Endothelial cell of umbilical vein (primary cell): ENCODE data around the gene SCO2.

Source experiments
- POLR2A ChIP-seq: IDR thresholded peaks from 2 replicates; pipeline ENCODE4 v1.6.1; 2012; ENCODE audit warnings: low read depth, mild to moderate bottlenecking, control low read depth, low read length
- POLR2AphosphoS5 ChIP-seq: IDR thresholded peaks from 2 replicates; pipeline ENCODE4 v1.6.1; 2012; ENCODE audit warnings: low read depth, mild to moderate bottlenecking, control low read depth, low read length, moderate library complexity; ENCODE audit not compliant: insufficient read depth
- TF ChIP-seq, protein P1 (sequence below), 2 donors: IDR thresholded peaks; 1 replicate in 1 of 2; 2 replicates in 1 of 2; pipeline ENCODE4 v1.5.1; 2011; ENCODE audit warnings: low read length in 2 of 2, mild to moderate bottlenecking in 2 of 2, moderate library complexity in 2 of 2, control low read depth in 1 of 2, inconsistent platforms in 1 of 2, low read depth in 1 of 2; ENCODE audit not compliant: insufficient read depth in 1 of 2; ENCODE audit errors: extremely low read depth in 1 of 2

DNA sequence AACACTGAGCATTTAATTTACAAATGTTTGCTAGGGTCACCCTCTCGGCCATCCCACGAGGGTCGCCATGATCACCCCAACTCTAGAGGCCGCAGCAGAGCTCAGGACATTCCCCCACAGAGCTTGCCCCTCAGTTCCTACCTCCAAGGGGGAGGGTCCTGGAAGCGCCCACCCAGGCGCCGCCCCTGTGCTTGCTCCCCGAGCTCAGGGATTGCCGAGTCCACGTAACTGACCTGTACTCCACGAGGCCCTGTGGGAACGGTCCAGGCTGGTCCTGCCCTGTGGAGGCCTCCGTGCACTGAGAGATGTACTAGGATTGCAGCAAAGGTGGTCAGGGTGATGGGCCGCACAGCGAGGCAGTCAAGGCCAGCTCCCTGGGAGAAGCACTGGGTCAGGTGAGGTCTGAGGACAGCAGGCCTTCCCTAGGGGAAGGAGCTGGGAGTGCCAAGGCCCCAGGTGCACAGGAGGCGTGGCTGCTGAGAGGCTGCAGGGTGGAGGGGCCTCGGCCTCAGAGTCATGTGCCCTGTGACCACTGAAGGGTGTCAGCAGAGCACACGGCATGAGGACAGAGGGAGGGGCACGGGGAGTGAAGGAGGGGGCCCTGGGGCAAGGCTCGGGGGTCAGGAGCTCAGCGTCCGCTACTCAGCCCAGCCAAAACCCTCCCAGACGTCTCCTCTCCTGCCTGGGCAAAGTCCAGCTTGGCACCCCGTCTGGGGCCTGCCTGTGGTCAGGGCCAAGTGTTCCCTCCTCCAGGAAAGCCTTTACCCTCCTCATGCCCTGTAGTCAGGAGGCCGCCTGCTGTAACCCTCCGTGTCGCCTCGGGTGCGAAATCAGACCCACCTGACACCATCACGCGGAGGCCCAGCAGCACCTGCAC, 41.2 kb downstream of the SCO2 start:
- TF ChIP-seq, protein P1, sequence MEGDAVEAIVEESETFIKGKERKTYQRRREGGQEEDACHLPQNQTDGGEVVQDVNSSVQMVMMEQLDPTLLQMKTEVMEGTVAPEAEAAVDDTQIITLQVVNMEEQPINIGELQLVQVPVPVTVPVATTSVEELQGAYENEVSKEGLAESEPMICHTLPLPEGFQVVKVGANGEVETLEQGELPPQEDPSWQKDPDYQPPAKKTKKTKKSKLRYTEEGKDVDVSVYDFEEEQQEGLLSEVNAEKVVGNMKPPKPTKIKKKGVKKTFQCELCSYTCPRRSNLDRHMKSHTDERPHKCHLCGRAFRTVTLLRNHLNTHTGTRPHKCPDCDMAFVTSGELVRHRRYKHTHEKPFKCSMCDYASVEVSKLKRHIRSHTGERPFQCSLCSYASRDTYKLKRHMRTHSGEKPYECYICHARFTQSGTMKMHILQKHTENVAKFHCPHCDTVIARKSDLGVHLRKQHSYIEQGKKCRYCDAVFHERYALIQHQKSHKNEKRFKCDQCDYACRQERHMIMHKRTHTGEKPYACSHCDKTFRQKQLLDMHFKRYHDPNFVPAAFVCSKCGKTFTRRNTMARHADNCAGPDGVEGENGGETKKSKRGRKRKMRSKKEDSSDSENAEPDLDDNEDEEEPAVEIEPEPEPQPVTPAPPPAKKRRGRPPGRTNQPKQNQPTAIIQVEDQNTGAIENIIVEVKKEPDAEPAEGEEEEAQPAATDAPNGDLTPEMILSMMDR (IDR thresholded peaks at IDR 0.05; ENCODE audit: extremely low read depth in 1 of 2, insufficient read depth in 1 of 2, low read depth in 1 of 2, low read length in 2 of 2): no peak
- no peak for TF ChIP-seq POLR2AphosphoS5
- TF ChIP-seq POLR2A: no peak
